ENCODE data around the gene ADCK2. TPM values are rescaled to one million over a fixed set of nuclear protein-coding genes. Genes with fewer than 3 reads are reported as not detected.
"Not testable (repeated sequence)": the region's sequence is repeated elsewhere in the genome, so short reads cannot be mapped to it uniquely, and the experiment has no call there.

Gene ADCK2
- total RNA-seq, 4 donors from 2014 or later = 48.0 to 65.9 (median 57.0) TPM

DNA sequence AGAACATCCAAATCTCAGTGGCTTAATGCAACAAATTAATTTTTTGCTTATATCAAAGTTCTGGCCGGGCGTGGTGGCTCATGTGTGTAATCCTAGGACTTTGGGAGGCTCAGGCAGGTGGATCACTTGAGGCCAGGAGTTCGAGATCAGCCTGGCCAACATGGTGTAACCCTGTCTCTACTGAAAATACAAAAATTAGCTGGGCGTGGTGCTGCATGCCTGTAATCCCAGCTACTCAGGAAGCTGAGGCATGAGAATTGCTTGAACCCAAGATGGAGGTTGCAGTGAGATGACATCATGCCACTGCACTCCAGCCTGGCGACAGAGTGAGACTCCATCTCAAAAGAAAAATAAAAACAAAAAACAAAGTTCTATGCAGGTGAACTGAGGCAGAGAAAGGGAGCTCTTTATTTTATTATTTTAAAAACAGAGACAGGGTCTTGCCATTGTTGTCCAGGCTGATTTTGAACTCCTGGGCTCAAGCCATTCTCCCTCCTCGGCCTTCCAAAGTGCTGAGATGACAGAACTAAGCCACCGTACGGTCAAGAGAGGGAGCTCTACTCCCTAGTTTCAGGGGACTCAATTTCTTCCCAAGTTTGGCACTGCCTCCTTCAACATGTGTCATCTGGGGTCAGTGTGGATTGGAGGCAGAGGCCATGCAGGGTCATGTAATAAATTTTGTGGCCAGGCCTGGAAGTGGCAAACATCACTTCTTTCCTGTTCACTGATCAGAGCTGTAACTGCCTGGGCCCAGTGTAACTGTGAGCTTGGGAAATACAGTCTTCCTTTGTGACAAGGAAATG lies 2.4 kb downstream of the ADCK2 start:
- TF ChIP-seq, protein P1, sequence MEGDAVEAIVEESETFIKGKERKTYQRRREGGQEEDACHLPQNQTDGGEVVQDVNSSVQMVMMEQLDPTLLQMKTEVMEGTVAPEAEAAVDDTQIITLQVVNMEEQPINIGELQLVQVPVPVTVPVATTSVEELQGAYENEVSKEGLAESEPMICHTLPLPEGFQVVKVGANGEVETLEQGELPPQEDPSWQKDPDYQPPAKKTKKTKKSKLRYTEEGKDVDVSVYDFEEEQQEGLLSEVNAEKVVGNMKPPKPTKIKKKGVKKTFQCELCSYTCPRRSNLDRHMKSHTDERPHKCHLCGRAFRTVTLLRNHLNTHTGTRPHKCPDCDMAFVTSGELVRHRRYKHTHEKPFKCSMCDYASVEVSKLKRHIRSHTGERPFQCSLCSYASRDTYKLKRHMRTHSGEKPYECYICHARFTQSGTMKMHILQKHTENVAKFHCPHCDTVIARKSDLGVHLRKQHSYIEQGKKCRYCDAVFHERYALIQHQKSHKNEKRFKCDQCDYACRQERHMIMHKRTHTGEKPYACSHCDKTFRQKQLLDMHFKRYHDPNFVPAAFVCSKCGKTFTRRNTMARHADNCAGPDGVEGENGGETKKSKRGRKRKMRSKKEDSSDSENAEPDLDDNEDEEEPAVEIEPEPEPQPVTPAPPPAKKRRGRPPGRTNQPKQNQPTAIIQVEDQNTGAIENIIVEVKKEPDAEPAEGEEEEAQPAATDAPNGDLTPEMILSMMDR (IDR thresholded peaks at IDR 0.05) = no peak
- no peak for TF ChIP-seq POLR2A (IDR thresholded peaks at IDR 0.05)
- intact Hi-C loops (cut with DNase I; ENCODE audit: low total_unique reads) = no loop called here
- WGBS, 2 donors = 56 to 59% methylated on average over 8 of the region's 8 CpGs
- no peak overlapping the region for H3K4me3 ChIP-seq (ENCODE audit: low read depth, poor library complexity, severe bottlenecking)
- peak in 1 of 2 donors; percentile 78 for DNase-seq (ENCODE audit: low spot score in 2 of 2)

DNA sequence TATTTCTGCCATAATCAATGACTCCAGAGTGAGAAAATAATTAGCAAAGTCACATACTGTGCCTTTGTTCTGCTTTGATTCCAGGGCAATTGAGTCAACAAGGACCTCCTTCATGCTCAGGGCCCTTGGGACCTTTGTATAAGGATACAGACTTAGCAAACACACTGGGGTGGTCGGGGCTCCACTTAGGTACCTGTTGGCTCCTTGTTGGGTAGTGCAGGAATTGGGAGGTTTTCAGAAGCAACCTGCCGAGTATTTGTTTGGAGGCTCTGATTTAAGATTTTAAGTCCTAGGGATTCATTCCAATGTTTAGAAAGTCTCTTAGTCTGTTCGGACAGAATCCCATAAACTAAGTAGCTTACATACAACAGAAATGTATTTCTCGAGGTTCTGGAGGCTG lies 3.0 kb downstream of the ADCK2 start:
- TF ChIP-seq, protein P1 (IDR thresholded peaks at IDR 0.05) = no peak
- TF ChIP-seq POLR2A (IDR thresholded peaks at IDR 0.05) = no peak
- intact Hi-C loops (cut with DNase I; ENCODE audit: low total_unique reads) = no loop called here
- WGBS, 2 donors = 80 to 84% methylated on average over 4 of the region's 4 CpGs
- DNase-seq (ENCODE audit: low spot score in 2 of 2) = peak in 1 of 2 donors; percentile 73
- no peak overlapping the region for H3K4me3 ChIP-seq (ENCODE audit: low read depth, poor library complexity, severe bottlenecking)

DNA sequence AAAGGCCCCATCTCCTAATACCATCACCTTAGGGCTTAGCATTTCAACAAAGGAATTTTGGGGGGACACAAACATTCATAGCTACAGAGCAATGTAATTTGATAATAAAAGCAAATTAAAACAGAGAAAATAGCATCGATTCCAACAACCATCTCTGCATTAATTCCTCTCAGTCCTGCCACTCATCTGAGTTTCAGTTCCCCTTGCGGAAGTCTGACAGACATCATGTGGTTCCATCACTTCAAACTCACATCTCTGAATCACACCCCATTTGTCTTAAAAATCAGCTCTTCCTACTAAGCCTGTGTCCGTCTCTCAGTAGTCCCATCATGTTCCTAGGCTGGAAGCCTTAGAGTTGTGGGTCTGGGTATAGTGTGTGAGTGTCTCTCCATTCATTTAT lies 3.6 kb downstream of the ADCK2 start:
- intact Hi-C loops (cut with DNase I; ENCODE audit: low total_unique reads) = no loop called here
- H3K4me3 ChIP-seq (ENCODE audit: low read depth, poor library complexity, severe bottlenecking) = no peak overlapping the region
- no peak for DNase-seq (ENCODE audit: low spot score in 2 of 2)
- WGBS, 2 donors = 82 to 83% methylated on average over 3 of the region's 3 CpGs
- no peak for TF ChIP-seq POLR2A (IDR thresholded peaks at IDR 0.05)

DNA sequence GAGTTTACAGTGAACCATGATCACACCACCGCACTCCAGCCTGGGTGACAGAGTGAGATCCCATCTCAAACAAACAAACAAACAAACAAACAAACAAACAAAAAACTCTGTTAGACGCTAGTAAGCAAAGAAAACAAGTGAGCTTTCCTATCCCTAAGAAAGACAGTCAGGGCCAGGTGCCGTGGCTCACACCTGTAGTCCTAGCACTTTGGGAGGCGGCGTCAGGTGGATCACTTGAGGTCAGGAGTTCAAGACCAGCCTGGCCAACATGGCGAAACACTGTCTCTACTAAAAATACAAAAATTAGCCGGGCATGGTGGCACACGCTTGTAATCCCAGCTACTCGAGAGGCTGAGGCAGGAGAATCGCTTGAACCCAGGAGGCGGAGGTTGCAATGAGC lies 4.2 kb downstream of the ADCK2 start:
- whole genome bisulfite sequencing, 2 donors = 94% methylated on average over 11 of the region's 11 CpGs
- intact Hi-C loops (cut with DNase I; ENCODE audit: low total_unique reads); H3K4me3 ChIP-seq (ENCODE audit: low read depth, poor library complexity, severe bottlenecking): not testable (repeated sequence)
- DNase-seq (ENCODE audit: low spot score in 2 of 2) = peak in 1 of 2 donors; percentile 34

DNA sequence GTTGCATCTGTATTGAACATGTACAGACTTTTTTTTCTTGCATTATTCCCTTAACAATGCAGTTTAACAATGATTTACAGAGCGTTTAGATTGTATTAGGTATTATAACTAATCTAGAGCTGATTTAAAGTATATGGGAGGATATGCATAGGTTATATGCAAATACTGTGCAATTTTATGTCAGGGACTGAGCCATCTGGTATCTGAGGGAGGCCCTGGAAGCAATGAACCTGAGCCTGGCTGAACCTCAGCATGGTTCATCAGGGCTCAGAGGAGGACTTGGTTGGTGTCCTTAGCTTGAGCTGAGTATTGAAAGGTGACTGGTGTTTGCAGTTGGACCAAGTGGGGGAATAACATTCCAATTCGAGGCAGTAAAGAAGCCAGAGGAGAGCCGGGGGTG lies 4.8 kb downstream of the ADCK2 start:
- no peak overlapping the region for H3K4me3 ChIP-seq (ENCODE audit: low read depth, poor library complexity, severe bottlenecking)
- intact Hi-C loops (cut with DNase I; ENCODE audit: low total_unique reads) = no loop called here
- WGBS, 2 donors = 92 to 96% methylated on average over 3 of the region's 3 CpGs
- DNase-seq (ENCODE audit: low spot score in 2 of 2) = no peak
- TF ChIP-seq POLR2A (IDR thresholded peaks at IDR 0.05) = no peak
- TF ChIP-seq, protein P1 (IDR thresholded peaks at IDR 0.05) = no peak

DNA sequence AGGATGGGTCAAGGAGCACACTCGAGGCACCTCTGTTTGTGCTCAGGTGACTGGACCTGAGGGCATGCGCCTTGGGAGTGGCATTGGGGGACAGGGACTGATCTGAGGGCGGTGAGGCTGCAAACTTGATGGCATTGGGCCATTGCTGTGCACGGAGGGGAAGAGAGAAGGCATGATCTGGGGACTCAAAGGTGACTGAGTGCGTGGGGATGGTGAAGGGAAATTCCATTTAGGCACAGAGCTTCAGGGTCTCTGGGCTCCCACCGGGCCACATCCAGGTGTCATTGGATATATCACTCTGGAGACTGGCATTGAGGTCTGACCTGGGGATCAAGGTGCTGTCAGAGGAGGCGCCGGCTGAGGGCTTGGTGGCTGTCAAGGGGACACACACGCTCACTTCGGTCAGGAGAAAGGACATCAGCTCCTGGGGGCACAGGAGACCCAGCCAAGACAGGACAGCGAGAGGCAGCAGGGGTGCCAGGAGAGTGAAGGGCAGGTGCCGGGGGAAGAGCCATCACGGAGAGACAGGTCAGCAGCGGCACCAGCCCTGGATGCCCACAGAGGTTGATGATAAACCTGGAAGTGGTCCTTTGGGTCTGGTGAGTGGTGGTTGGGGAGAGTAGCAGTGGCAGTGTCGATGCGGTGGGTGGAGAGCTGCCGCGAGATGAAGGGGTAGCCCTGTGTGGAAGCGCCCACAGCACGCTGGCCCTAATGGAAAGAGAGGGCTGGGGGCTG lies 5.5 kb downstream of the ADCK2 start:
- H3K4me3 ChIP-seq (ENCODE audit: low read depth, poor library complexity, severe bottlenecking) = no peak overlapping the region
- no peak for TF ChIP-seq POLR2A (IDR thresholded peaks at IDR 0.05)
- TF ChIP-seq, protein P1 (IDR thresholded peaks at IDR 0.05) = no peak
- WGBS, 2 donors = 94% methylated on average over 20 of the region's 20 CpGs
- DNase-seq (ENCODE audit: low spot score in 2 of 2) = peak in 1 of 2 donors; percentile 72
- intact Hi-C loops (cut with DNase I; ENCODE audit: low total_unique reads) = no loop called here
